Testis (tissue), 2 donors: ENCODE measurements around the gene BBS4.

ENCODE experiments used
- CTCF ChIP-seq, 3 experiments: fragments of 450-650 bp in 2 of 3; fragments of 200-600 bp in 1 of 3; sonication (generic) in 1 of 3; IDR thresholded peaks; one replicate each; pipeline ENCODE4 v1.5.1; 2016 to 2019; ENCODE audit warnings: antibody characterized with exemption in 3 of 3, mild to moderate bottlenecking in 2 of 3, moderate library complexity in 1 of 3
- POLR2A ChIP-seq: fragments of 450-650 bp; IDR thresholded peaks from one replicate; pipeline ENCODE4 v1.6.1; 2017; ENCODE audit warnings: antibody characterized with exemption, mild to moderate bottlenecking, moderate library complexity

- TF ChIP-seq POLR2A (no peak), CTCF (IDR thresholded peaks at IDR 0.05) (no peak)
Observed at GRCh38 chr15:72737723-72738122, 51.7 kb downstream of the BBS4 start.
